Endothelial cell of umbilical vein (primary cell): ENCODE data around the gene GLUL. TPM values are rescaled to one million over a fixed set of nuclear protein-coding genes. Genes with fewer than 3 reads are reported as not detected.

Experiments
- BruUV-seq: library from RNA; stranded (reverse); fragments of 400-500 nt; replicated peaks from 2 replicates; lab custom pipeline; 2021; lab: Mats Ljungman, UMichigan
- CTCF ChIA-PET: fragments of 300-600, 350-600 bp; sonication (Branson Sonifier 250); formaldehyde crosslinking; loops from one replicate; lab custom pipeline; 2021; ENCODE audit warnings: antibody characterized with exemption, inconsistent platforms; lab: Charles Lee
- POLR2A ChIA-PET: fragments of 300-600, 350-600 bp; sonication (Branson Sonifier 250); formaldehyde crosslinking; loops from one replicate; lab custom pipeline; 2021; ENCODE audit warnings: antibody characterized with exemption, inconsistent platforms; lab: Charles Lee
- DNase-seq: peaks from one replicate; pipeline ENCODE4 v3.0.0-alpha.2; 2011; ENCODE audit warnings: low read depth, low spot score
- FAIRE-seq: peaks from 2 replicates; lab custom pipeline; 2011; peaks lifted over from hg19 to GRCh38; lab: Jason Lieb, UNC
- H2AFZ ChIP-seq: 2 replicates; pipeline ENCODE4 v1.6.0; 2012; ENCODE audit warnings: low read depth, low read length, control low read depth, inconsistent platforms
- H3K27ac ChIP-seq: 2 replicates; pipeline ENCODE4 v1.5.1; 2011; ENCODE audit warnings: low read depth, mild to moderate bottlenecking, control low read depth, low read length, moderate library complexity; ENCODE audit not compliant: insufficient read depth
- H3K27me3 ChIP-seq, 2 experiments: 2 replicates each; pipeline versions ENCODE4 v1.6.0 to v1.6.1; 2011; ENCODE audit warnings: low read length in 2 of 2, mixed read lengths in 1 of 2; ENCODE audit not compliant: control insufficient read depth in 2 of 2, insufficient read depth in 2 of 2
- H3K36me3 ChIP-seq, 2 experiments: 2 replicates in 1 of 2; 3 replicates in 1 of 2; pipeline ENCODE4 v1.5.1; 2011; ENCODE audit warnings: low read length in 2 of 2, mild to moderate bottlenecking in 1 of 2, moderate library complexity in 1 of 2; ENCODE audit not compliant: control insufficient read depth in 2 of 2, insufficient read depth in 2 of 2; ENCODE audit errors: extremely low read depth in 1 of 2
- H3K4me1 ChIP-seq: 3 replicates; pipeline ENCODE4 v1.5.1; 2011; ENCODE audit warnings: mild to moderate bottlenecking, low read length; ENCODE audit not compliant: control insufficient read depth, insufficient read depth; ENCODE audit errors: extremely low read depth
- H3K4me2 ChIP-seq: 2 replicates; pipeline ENCODE4 v1.6.1; 2011; ENCODE audit warnings: low read length, control low read depth, mixed read lengths; ENCODE audit not compliant: insufficient read depth
- H3K4me3 ChIP-seq, 3 experiments: fragments of 200-600 bp in 1 of 3; sonication (generic), shearing (Covaris generic) in 1 of 3; replicated peaks in 1 of 3; 2 replicates each; pipeline ENCODE4 v1.5.1; 2011 to 2016; ENCODE audit warnings: control low read depth in 3 of 3, low read length in 3 of 3, mild to moderate bottlenecking in 2 of 3, inconsistent platforms in 1 of 3, low read depth in 1 of 3, moderate library complexity in 1 of 3; ENCODE audit not compliant: insufficient read depth in 1 of 3
- H3K79me2 ChIP-seq: 2 replicates; pipeline ENCODE4 v1.6.0; 2012; ENCODE audit warnings: low read length, inconsistent platforms; ENCODE audit not compliant: control insufficient read depth, insufficient read depth
- H3K9ac ChIP-seq: replicated peaks from 2 replicates; pipeline ENCODE3; 2011; ENCODE audit warnings: low read length, control low read depth; ENCODE audit not compliant: insufficient read depth; ENCODE audit errors: extremely low read depth
- H3K9me1 ChIP-seq: replicated peaks from 3 replicates; pipeline ENCODE4 v1.6.0; 2011; ENCODE audit warnings: mild to moderate bottlenecking, low read length; ENCODE audit not compliant: control insufficient read depth, insufficient read depth; ENCODE audit errors: extremely low read depth
- H3K9me3 ChIP-seq: replicated peaks from 2 replicates; pipeline ENCODE4 v1.5.1; 2012; ENCODE audit warnings: low read length, inconsistent platforms; ENCODE audit not compliant: control insufficient read depth, insufficient read depth
- H4K20me1 ChIP-seq: replicated peaks from 2 replicates; pipeline ENCODE3; 2011; ENCODE audit warnings: mild to moderate bottlenecking, low read length; ENCODE audit not compliant: control insufficient read depth, insufficient read depth; ENCODE audit errors: extremely low read depth
- EZH2 ChIP-seq: IDR thresholded peaks from 2 replicates; pipeline ENCODE4 v1.6.1; 2012; ENCODE audit warnings: borderline replicate concordance, low read depth, mild to moderate bottlenecking, moderate library complexity, low read length, inconsistent platforms; ENCODE audit not compliant: severe bottlenecking
- FOS ChIP-seq: IDR thresholded peaks from 2 replicates; pipeline ENCODE4 v1.6.1; 2011; ENCODE audit warnings: mild to moderate bottlenecking, low read length, moderate library complexity, borderline replicate concordance; ENCODE audit not compliant: insufficient read depth
- GATA2 ChIP-seq: IDR thresholded peaks from 2 replicates; pipeline ENCODE4 v1.7.0; 2011; ENCODE audit warnings: low read depth, mild to moderate bottlenecking, moderate library complexity, mixed read lengths, low read length; ENCODE audit not compliant: insufficient read length, insufficient read depth
- JUN ChIP-seq: IDR thresholded peaks from 2 replicates; pipeline ENCODE4 v1.6.1; 2011; ENCODE audit warnings: borderline replicate concordance, low read depth; ENCODE audit not compliant: insufficient read length, insufficient read depth
- MYC ChIP-seq: IDR thresholded peaks from one replicate; pipeline ENCODE4 v1.6.1; 2011; ENCODE audit warnings: mild to moderate bottlenecking, low read depth, low read length
- POLR2A ChIP-seq: IDR thresholded peaks from 2 replicates; pipeline ENCODE4 v1.6.1; 2012; ENCODE audit warnings: low read depth, mild to moderate bottlenecking, control low read depth, low read length
- POLR2AphosphoS5 ChIP-seq: IDR thresholded peaks from 2 replicates; pipeline ENCODE4 v1.6.1; 2012; ENCODE audit warnings: low read depth, mild to moderate bottlenecking, control low read depth, low read length, moderate library complexity; ENCODE audit not compliant: insufficient read depth
- dilution Hi-C: fragments of 300-500 bp; cut with MboI; formaldehyde crosslinking; loops from one replicate; pipeline ENCODE4 v1.15.0; 2019; ENCODE audit warnings: low sequenced_read_pairs; ENCODE audit not compliant: extremely low pct_ligation_motif_present
- intact Hi-C: fragments of 100-400 bp; cut with micrococcal nuclease; formaldehyde crosslinking; loops from one replicate; pipeline ENCODE4 v1.10.0; 2022
- polyA plus RNA-seq, 4 experiments: library from polyadenylated mRNA; depleted of rRNA in 3 of 4; stranded (reverse) in 3 of 4; unstranded in 1 of 4; fragments of >200 nt; gene quantifications; 2 replicates each; pipeline versions ENCODE4 v1.2.1 to v1.2.3, GENCODE V29; 2011 to 2012; ENCODE audit warnings: missing spikeins in 1 of 4
- total RNA-seq: library from RNA; stranded (reverse); gene quantifications from 2 replicates; pipeline ENCODE4 v1.2.3, GENCODE V29; 2021
- TF ChIP-seq, protein P1 (sequence below), 2 donors: IDR thresholded peaks; 1 replicate in 1 of 2; 2 replicates in 1 of 2; pipeline ENCODE4 v1.5.1; 2011; ENCODE audit warnings: low read length in 2 of 2, mild to moderate bottlenecking in 2 of 2, moderate library complexity in 2 of 2, control low read depth in 1 of 2, inconsistent platforms in 1 of 2, low read depth in 1 of 2; ENCODE audit not compliant: insufficient read depth in 1 of 2; ENCODE audit errors: extremely low read depth in 1 of 2
- TF ChIP-seq, protein P2 (sequence below): IDR thresholded peaks from 2 replicates; pipeline ENCODE4 v1.6.1; 2011; ENCODE audit not compliant: insufficient read depth, insufficient read length

Gene GLUL
- total and polyA plus RNA-seq, 2 donors (not counting 3 experiments of a cell fraction or from before 2014, with no cell fraction given): 172 to 187 TPM

DNA sequence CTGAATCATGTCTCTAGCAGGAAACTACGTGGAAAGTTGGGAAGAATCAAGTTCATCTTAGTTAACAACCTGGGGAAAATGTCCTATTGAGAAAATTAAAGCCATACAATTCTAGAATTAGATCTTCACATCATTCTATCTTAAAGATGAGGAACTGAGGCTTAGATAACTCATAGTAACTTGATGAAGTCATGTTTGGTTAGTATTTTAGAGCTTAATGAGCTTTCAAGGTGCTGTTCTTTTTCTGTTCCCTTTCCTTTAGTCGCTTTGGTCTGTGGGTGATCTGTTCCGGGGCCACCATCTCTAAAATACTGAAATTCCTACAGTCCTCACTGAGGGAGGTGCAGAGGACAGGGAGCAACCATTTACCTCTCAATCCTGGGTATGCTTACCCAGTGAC lies 4.3 kb upstream of the GLUL start:
- Histone ChIP-seq H3K79me2 (peaks cover 4% of the 10 kb centered on the region), H3K4me3 (no peak overlapping the region), H3K9ac (no peak overlapping the region), H3K4me1 (no peaks in the 10 kb centered on the region), H3K27me3 (no peaks in the 10 kb centered on the region), H3K27ac (no peak overlapping the region), H3K36me3 (no peaks in the 10 kb centered on the region), H3K9me1 (no peaks in the 10 kb centered on the region), H3K4me2 (no peak overlapping the region), H3K9me3 (no peaks in the 10 kb centered on the region), H2AFZ (no peak overlapping the region), H4K20me1 (no peaks in the 10 kb centered on the region)
- POLR2A ChIA-PET: no interaction called here
- FAIRE-seq (no peak), DNase-seq (no peak)
- dilution Hi-C loops: no loop called here
- no TSS peak for BruUV-seq
- CTCF ChIA-PET: interaction anchor here (1.4 to 10.7 kb wide), 5 partner anchors 12 to 314 kb away, joined by 3 to 670 read pairs (median 49); no protein-coding TSS in a partner anchor
- TF ChIP-seq EZH2 (no peak), POLR2A (no peak), GATA2 (no peak), JUN (no peak), FOS (no peak), MYC (no peak), POLR2AphosphoS5 (no peak)
- TF ChIP-seq, protein P1, sequence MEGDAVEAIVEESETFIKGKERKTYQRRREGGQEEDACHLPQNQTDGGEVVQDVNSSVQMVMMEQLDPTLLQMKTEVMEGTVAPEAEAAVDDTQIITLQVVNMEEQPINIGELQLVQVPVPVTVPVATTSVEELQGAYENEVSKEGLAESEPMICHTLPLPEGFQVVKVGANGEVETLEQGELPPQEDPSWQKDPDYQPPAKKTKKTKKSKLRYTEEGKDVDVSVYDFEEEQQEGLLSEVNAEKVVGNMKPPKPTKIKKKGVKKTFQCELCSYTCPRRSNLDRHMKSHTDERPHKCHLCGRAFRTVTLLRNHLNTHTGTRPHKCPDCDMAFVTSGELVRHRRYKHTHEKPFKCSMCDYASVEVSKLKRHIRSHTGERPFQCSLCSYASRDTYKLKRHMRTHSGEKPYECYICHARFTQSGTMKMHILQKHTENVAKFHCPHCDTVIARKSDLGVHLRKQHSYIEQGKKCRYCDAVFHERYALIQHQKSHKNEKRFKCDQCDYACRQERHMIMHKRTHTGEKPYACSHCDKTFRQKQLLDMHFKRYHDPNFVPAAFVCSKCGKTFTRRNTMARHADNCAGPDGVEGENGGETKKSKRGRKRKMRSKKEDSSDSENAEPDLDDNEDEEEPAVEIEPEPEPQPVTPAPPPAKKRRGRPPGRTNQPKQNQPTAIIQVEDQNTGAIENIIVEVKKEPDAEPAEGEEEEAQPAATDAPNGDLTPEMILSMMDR (IDR thresholded peaks at IDR 0.05; ENCODE audit: extremely low read depth in 1 of 2, insufficient read depth in 1 of 2, low read depth in 1 of 2, low read length in 2 of 2): no peak
- TF ChIP-seq, protein P2, sequence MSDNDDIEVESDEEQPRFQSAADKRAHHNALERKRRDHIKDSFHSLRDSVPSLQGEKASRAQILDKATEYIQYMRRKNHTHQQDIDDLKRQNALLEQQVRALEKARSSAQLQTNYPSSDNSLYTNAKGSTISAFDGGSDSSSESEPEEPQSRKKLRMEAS: no peak
- intact Hi-C loops: loop anchor here (1.0 kb wide), 3 partner anchors 253 to 917 kb away; no protein-coding TSS in a partner anchor
